GM12878 (cell line): ENCODE measurements around the gene LYSMD2. TPM values are rescaled to one million over a fixed set of nuclear protein-coding genes. Genes with fewer than 3 reads are reported as not detected.
A peak's percentile ranks its signal among the peaks of the same experiment; 100 is the strongest.

Experiments
- ATAC-seq: fragments of 200-7000 bp; cut with Tn5 transposase; 3 replicates; pipeline ENCODE4 v1.9.1; 2020; ENCODE audit warnings: mild to moderate bottlenecking, moderate library complexity
- BruUV-seq: library from RNA; stranded (reverse); fragments of 400-500 nt; replicated peaks from 2 replicates; lab custom pipeline; 2021; lab: Mats Ljungman, UMichigan
- CTCF ChIA-PET: fragments of 300-600 bp; sonication (Branson Sonifier 250); formaldehyde crosslinking; extraction: SDS; loops from one replicate; lab custom pipeline; 2021; ENCODE audit warnings: inconsistent platforms; lab: Yijun Ruan, JAX
- POLR2A ChIA-PET: fragments of 350-600 bp; formaldehyde crosslinking; extraction: SDS; loops from one replicate; lab custom pipeline; 2021; ENCODE audit warnings: inconsistent platforms; lab: Charles Lee
- RAD21 ChIA-PET: fragments of 300-600 bp; sonication (Branson Sonifier 250); formaldehyde crosslinking; loops from one replicate; lab custom pipeline; 2023; ENCODE audit warnings: antibody characterized with exemption; ENCODE audit not compliant: unreplicated experiment; lab: Charles Lee
- SMC1A ChIA-PET: fragments of 300-600 bp; sonication (Branson Sonifier 250); formaldehyde crosslinking; loops from one replicate; lab custom pipeline; 2023; ENCODE audit not compliant: unreplicated experiment, uncharacterized antibody; lab: Charles Lee
- DNase-seq: peaks from one replicate; pipeline ENCODE4 v3.0.0-alpha.2; 2011; ENCODE audit warnings: low read depth, low spot score
- FAIRE-seq: peaks from 3 replicates; lab custom pipeline; 2011; peaks lifted over from hg19 to GRCh38; lab: Jason Lieb, UNC
- H2AFZ ChIP-seq: 2 replicates; pipeline ENCODE4 v1.6.0; 2011; ENCODE audit warnings: low read depth, low read length, control low read depth; ENCODE audit not compliant: control insufficient read depth
- H3K27ac ChIP-seq: 2 replicates; pipeline ENCODE4 v1.5.1; 2011; ENCODE audit warnings: control low read depth; ENCODE audit not compliant: control insufficient read depth, insufficient read depth
- H3K27me3 ChIP-seq, 2 experiments: replicated peaks in 1 of 2; 2 replicates each; pipeline versions ENCODE4 v1.6.0 to v1.6.1; 2011; ENCODE audit warnings: low read length in 1 of 2; ENCODE audit not compliant: control insufficient read depth in 2 of 2, insufficient read depth in 2 of 2
- H3K36me3 ChIP-seq, 2 experiments: 2 replicates each; pipeline ENCODE4 v1.5.1; 2011; ENCODE audit warnings: low read length in 1 of 2; ENCODE audit not compliant: control insufficient read depth in 2 of 2, insufficient read depth in 2 of 2
- H3K4me1 ChIP-seq: 2 replicates; pipeline ENCODE4 v1.6.1; 2011; ENCODE audit warnings: mild to moderate bottlenecking, low read length, moderate library complexity, mixed read lengths; ENCODE audit not compliant: control insufficient read depth, insufficient read depth
- H3K4me2 ChIP-seq: 2 replicates; pipeline ENCODE4 v1.6.0; 2011; ENCODE audit warnings: control low read depth; ENCODE audit not compliant: control insufficient read depth, insufficient read depth
- H3K4me3 ChIP-seq: fragments of 200-600 bp; sonication (generic); 2 replicates; pipeline ENCODE4 v1.5.1; 2016
- H3K79me2 ChIP-seq: 2 replicates; pipeline ENCODE4 v1.6.0; 2011; ENCODE audit warnings: low read length; ENCODE audit not compliant: control insufficient read depth, insufficient read depth
- H3K9ac ChIP-seq: 2 replicates; pipeline ENCODE4 v1.8.0; 2011; ENCODE audit warnings: low read length, control low read depth, mixed read lengths; ENCODE audit not compliant: control insufficient read depth, insufficient read depth
- H3K9me3 ChIP-seq: replicated peaks from 3 replicates; pipeline ENCODE4 v1.5.1; 2011; ENCODE audit warnings: mild to moderate bottlenecking, low read length; ENCODE audit not compliant: control insufficient read depth, insufficient read depth
- H4K20me1 ChIP-seq: 2 replicates; pipeline ENCODE4 v1.6.0; 2011; ENCODE audit not compliant: control insufficient read depth, insufficient read depth
- EP300 ChIP-seq, 2 experiments: fragments of 150-350 bp in 1 of 2; IDR thresholded peaks; 2 replicates each; pipeline ENCODE4 v1.6.1; 2011 to 2012; ENCODE audit warnings: low read depth in 2 of 2, low read length in 2 of 2, borderline replicate concordance in 1 of 2, improper control_type of control experiment in 1 of 2, inconsistent platforms in 1 of 2; ENCODE audit not compliant: control insufficient read depth in 1 of 2
- IKZF1 ChIP-seq: fragments of 450-650 bp; conservative IDR thresholded peaks from 2 replicates; pipeline ENCODE4 v1.6.1; 2017; ENCODE audit warnings: antibody characterized with exemption, mild to moderate bottlenecking
- SP1 ChIP-seq: IDR thresholded peaks from one replicate; pipeline ENCODE4 v1.6.1; 2011; ENCODE audit warnings: low read depth, low read length
- WGBS: methylation state at CpG from one replicate; pipeline ENCODE4 v1.1.6; 2016; ENCODE audit warnings: low lambda C conversion rate; ENCODE audit not compliant: insufficient replicate concordance, insufficient coverage; ENCODE audit errors: missing lambda C conversion rate; 5-methylcytosine and 5-hydroxymethylcytosine counted together
- in situ Hi-C: fragments of 300-500 bp; cut with MboI; formaldehyde crosslinking; loops from 9 replicates; pipeline ENCODE4 v1.14.3; 2018; ENCODE audit warnings: mixed read lengths
- intact Hi-C: fragments of 100-400 bp; cut with micrococcal nuclease; formaldehyde crosslinking; loops from one replicate; pipeline ENCODE4 v1.14.2; 2022; ENCODE audit not compliant: unreplicated experiment
- polyA plus RNA-seq, 11 experiments: library from polyadenylated mRNA; depleted of rRNA in 4 of 11; unstranded in 6 of 11; stranded (reverse) in 5 of 11; fragments of >200 nt; fragmentation: Nextera tagmentation in 4 of 11; fragmentation: Illumina TruSeq in 1 of 11; extraction: Ambion mirVana in 4 of 11; extraction: Trizol in 1 of 11; gene quantifications; 1 replicate in 1 of 11; 2 replicates in 10 of 11; pipeline versions ENCODE4 v1.2.1 to v1.2.3, GENCODE V29; 2011 to 2016; ENCODE audit warnings: inconsistent platforms in 2 of 11, missing spikeins in 2 of 11, low read depth in 1 of 11
- total RNA-seq, 4 experiments: library from RNA; depleted of rRNA in 3 of 4; stranded (reverse); fragments of >200 nt in 3 of 4; fragmentation: Illumina TruSeq in 1 of 4; extraction: Trizol in 1 of 4; gene quantifications; 2 replicates each; pipeline versions ENCODE4 v1.2.1 to v1.2.3, GENCODE V29; 2013 to 2021
- TF ChIP-seq, protein P1 (sequence below): fragments of 450-650 bp; IDR thresholded peaks from 2 replicates; pipeline ENCODE4 v1.6.1; 2017; ENCODE audit warnings: mild to moderate bottlenecking, moderate library complexity
- TF ChIP-seq, protein P2 (sequence below): fragments of 450-650 bp; IDR thresholded peaks from 2 replicates; pipeline ENCODE4 v1.6.1; 2016; ENCODE audit warnings: mild to moderate bottlenecking

The LYSMD2 gene
- total and polyA plus RNA-seq, 10 of the 15 experiments (the other 5 are each of a cell fraction or from before 2014, with no cell fraction given): 30.5 to 61.3 (median 45.4) TPM

GRCh38 chr15:51696566-51696965, 40.9 kb downstream of the LYSMD2 start (continued):
- TF ChIP-seq, protein P1, sequence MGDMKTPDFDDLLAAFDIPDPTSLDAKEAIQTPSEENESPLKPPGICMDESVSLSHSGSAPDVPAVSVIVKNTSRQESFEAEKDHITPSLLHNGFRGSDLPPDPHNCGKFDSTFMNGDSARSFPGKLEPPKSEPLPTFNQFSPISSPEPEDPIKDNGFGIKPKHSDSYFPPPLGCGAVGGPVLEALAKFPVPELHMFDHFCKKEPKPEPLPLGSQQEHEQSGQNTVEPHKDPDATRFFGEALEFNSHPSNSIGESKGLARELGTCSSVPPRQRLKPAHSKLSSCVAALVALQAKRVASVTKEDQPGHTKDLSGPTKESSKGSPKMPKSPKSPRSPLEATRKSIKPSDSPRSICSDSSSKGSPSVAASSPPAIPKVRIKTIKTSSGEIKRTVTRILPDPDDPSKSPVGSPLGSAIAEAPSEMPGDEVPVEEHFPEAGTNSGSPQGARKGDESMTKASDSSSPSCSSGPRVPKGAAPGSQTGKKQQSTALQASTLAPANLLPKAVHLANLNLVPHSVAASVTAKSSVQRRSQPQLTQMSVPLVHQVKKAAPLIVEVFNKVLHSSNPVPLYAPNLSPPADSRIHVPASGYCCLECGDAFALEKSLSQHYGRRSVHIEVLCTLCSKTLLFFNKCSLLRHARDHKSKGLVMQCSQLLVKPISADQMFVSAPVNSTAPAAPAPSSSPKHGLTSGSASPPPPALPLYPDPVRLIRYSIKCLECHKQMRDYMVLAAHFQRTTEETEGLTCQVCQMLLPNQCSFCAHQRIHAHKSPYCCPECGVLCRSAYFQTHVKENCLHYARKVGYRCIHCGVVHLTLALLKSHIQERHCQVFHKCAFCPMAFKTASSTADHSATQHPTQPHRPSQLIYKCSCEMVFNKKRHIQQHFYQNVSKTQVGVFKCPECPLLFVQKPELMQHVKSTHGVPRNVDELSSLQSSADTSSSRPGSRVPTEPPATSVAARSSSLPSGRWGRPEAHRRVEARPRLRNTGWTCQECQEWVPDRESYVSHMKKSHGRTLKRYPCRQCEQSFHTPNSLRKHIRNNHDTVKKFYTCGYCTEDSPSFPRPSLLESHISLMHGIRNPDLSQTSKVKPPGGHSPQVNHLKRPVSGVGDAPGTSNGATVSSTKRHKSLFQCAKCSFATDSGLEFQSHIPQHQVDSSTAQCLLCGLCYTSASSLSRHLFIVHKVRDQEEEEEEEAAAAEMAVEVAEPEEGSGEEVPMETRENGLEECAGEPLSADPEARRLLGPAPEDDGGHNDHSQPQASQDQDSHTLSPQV: no peak
- TF ChIP-seq EP300 (IDR thresholded peaks at IDR 0.05; ENCODE audit: borderline replicate concordance in 1 of 2, control insufficient read depth in 1 of 2, low read depth in 2 of 2, low read length in 2 of 2): no peak
- TF ChIP-seq SP1: no peak
- TF ChIP-seq, all 136 proteins: peak for 0

DNA sequence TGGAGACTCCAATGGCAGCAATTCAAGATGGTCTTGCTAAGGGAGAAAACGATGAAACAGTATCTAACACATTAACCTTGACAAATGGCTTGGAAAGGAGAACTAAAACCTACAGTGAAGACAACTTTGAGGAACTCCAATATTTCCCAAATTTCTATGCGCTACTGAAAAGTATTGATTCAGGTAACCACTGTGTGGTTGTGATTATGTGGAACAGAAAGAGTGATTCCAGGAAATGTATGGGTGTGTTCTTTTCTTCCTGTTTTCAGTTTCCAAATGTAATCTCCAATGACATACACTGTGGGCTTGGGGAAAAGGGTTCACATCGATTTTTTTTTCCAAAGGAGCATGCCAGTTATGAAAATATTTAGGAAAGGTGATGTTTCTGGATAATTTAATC, 45.3 kb downstream of the LYSMD2 start:
- Histone ChIP-seq H3K9ac (no peak overlapping the region), H3K4me1 (no peaks in the 10 kb centered on the region), H3K36me3 (no peaks in the 10 kb centered on the region), H3K27ac (no peak overlapping the region), H3K27me3 (peaks cover 0 to 4% of the 10 kb centered on the region in 2 experiments; a peak in 1 of 4 replicates), H2AFZ (no peak overlapping the region), H4K20me1 (no peaks in the 10 kb centered on the region), H3K4me3 (no peak overlapping the region), H3K4me2 (no peak overlapping the region), H3K79me2 (no peaks in the 10 kb centered on the region), H3K9me3 (no peaks in the 10 kb centered on the region)
- no peak for FAIRE-seq
- ChIA-PET CTCF (interaction anchor here (0.8 to 1.0 kb wide), 2 partner anchors 44 to 85 kb away, joined by 3 read pairs; no protein-coding TSS in a partner anchor), POLR2A (no interaction called here), RAD21 (no interaction called here), SMC1A (interaction anchor here (0.9 to 1.0 kb wide), 2 partner anchors 9 to 29 kb away, joined by 3 read pairs; no protein-coding TSS in a partner anchor)
- TF ChIP-seq, protein P2, sequence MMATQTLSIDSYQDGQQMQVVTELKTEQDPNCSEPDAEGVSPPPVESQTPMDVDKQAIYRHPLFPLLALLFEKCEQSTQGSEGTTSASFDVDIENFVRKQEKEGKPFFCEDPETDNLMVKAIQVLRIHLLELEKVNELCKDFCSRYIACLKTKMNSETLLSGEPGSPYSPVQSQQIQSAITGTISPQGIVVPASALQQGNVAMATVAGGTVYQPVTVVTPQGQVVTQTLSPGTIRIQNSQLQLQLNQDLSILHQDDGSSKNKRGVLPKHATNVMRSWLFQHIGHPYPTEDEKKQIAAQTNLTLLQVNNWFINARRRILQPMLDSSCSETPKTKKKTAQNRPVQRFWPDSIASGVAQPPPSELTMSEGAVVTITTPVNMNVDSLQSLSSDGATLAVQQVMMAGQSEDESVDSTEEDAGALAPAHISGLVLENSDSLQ: no peak
- 0 out of 2 replicates have a peak, but pooled peaks have one; percentile 17 for TF ChIP-seq IKZF1
- no peak for DNase-seq
- intact Hi-C loops: no loop called here
- no TSS peak for BruUV-seq
- 0% methylated on average over 3 of the region's 3 CpGs for WGBS
- in situ Hi-C loops: no loop called here
- ATAC-seq: no peak
